MG63 (cell line): ENCODE measurements around the gene STX3. TPM values are rescaled to one million over a fixed set of nuclear protein-coding genes. Genes with fewer than 3 reads are reported as not detected.
"Not testable (repeated sequence)": the region's sequence is repeated elsewhere in the genome, so short reads cannot be mapped to it uniquely, and the experiment has no call there.

Experiments
- DNase-seq: peaks from one replicate; pipeline ENCODE4 v3.0.0-alpha.2; 2020
- H3K27me3 ChIP-seq: fragments of 250-450 bp; sonication (Bioruptor Pico); 2 replicates; pipeline ENCODE4 v1.5.1; 2020; ENCODE audit warnings: mild to moderate bottlenecking, moderate library complexity
- H3K36me3 ChIP-seq: fragments of 250-450 bp; sonication (Bioruptor Pico); 2 replicates; pipeline ENCODE4 v1.5.1; 2020; ENCODE audit warnings: mild to moderate bottlenecking, moderate library complexity
- H3K4me3 ChIP-seq: fragments of 250-450 bp; sonication (Bioruptor Pico); 2 replicates; pipeline ENCODE4 v1.5.1; 2020; ENCODE audit warnings: mild to moderate bottlenecking, moderate library complexity
- H3K9me3 ChIP-seq: fragments of 250-450 bp; sonication (Bioruptor Pico); 2 replicates; pipeline ENCODE4 v1.5.1; 2020; ENCODE audit warnings: mild to moderate bottlenecking, moderate library complexity
- total RNA-seq: library from RNA; depleted of rRNA; stranded (reverse); fragments of >200 nt; shearing (Covaris generic); gene quantifications from 2 replicates; pipeline ENCODE4 v1.2.3, GENCODE V29; 2014; ENCODE audit warnings: low replicate concordance

The STX3 gene
- total RNA-seq, 1 experiment from 2014 or later, result 5.6 TPM

GRCh38 chr11:59801981-59802638 is 46.9 kb downstream of the STX3 start:
- Histone ChIP-seq H3K9me3 (no peaks in the 10 kb centered on the region), H3K36me3 (peaks cover 33% of the 10 kb centered on the region), H3K4me3 (no peak overlapping the region), H3K27me3 (no peaks in the 10 kb centered on the region)
- peak; percentile 57 for DNase-seq

DNA sequence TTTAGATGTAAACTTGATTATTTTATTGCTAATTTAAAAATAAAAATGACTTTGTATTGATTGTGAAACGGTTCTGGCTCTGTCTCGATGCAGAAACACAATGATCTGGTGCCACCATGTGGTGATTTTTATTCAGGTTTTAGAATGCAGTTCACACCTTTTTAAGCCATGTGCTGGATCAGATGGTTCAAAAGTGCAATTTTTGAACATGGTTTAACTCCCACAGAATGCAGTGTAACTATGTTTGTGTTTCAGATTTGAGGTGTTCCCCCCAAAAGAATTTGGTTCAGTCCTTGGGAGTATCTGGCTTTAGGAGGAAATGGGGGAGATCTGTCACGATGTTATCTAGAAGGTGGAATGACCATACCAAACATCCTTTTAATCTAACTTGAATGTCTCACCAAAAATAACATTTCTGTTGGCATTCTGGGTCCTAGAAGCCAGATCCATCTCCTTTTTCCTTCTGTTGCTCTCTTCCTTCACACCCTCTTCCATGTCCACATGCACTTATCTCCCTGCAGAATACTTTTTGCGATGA is 47.5 kb downstream of the STX3 start:
- Histone ChIP-seq H3K27me3 (no peaks in the 10 kb centered on the region), H3K4me3 (no peak overlapping the region), H3K36me3 (peaks cover 31% of the 10 kb centered on the region), H3K9me3 (no peaks in the 10 kb centered on the region)
- no peak for DNase-seq

DNA sequence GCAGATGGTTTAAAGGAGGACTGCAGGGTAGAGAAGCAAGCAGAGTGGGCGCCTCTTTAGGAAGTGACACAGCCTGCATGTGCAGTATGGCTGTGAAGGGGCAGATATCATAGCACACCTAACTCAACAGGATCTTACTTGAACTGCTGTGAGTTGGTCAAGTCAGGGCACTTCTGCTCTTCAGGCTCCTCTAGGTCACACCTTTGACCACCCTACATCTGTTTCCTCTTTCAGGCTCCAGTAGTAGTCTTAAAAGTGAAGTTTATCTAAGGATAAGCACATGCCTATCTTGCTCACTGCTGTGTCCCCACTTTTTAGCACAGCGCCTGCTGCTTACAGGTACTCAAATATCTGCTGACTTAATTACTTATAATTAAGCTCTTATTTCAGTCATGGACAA is 48.9 kb downstream of the STX3 start:
- H3K36me3 ChIP-seq, result peaks cover 38% of the 10 kb centered on the region

DNA sequence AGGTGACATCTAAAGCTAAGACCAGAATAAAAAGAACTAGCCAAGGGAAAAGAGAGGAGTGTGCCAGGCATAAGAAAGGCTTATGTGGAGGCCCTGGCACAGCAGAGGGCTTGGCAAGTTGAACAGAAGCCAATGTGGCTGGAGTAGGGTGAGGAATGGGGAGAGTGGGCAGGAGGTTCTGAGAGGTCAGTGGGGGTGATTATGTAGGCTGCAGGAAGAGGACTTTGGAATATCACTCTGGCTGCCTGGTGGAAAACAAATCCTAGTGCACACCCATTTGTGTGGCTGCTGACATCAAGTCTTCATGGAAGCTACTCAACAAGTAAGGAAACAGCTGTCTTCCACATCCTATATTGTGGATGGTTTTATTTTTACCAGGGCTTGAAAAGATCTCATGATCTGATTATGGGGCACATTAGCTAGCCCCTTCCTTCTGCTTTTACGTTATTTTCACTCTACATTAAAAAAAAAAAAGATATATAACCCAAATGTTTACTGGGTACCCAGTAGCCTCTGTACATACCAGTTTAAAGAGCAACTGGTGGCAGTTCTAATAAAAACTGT is 52.0 kb downstream of the STX3 start:
- no peak overlapping the region for H3K4me3 ChIP-seq
- no peaks in the 10 kb centered on the region for H3K27me3 ChIP-seq
- H3K36me3 ChIP-seq, result peaks cover 40% of the 10 kb centered on the region
- no peaks in the 10 kb centered on the region for H3K9me3 ChIP-seq
- no peak for DNase-seq

More for the DNA sequence above, 48.9 kb downstream of the STX3 start:
- no peaks in the 10 kb centered on the region for H3K9me3 ChIP-seq
- no peak overlapping the region for H3K4me3 ChIP-seq
- no peaks in the 10 kb centered on the region for H3K27me3 ChIP-seq
- DNase-seq, result no peak

DNA sequence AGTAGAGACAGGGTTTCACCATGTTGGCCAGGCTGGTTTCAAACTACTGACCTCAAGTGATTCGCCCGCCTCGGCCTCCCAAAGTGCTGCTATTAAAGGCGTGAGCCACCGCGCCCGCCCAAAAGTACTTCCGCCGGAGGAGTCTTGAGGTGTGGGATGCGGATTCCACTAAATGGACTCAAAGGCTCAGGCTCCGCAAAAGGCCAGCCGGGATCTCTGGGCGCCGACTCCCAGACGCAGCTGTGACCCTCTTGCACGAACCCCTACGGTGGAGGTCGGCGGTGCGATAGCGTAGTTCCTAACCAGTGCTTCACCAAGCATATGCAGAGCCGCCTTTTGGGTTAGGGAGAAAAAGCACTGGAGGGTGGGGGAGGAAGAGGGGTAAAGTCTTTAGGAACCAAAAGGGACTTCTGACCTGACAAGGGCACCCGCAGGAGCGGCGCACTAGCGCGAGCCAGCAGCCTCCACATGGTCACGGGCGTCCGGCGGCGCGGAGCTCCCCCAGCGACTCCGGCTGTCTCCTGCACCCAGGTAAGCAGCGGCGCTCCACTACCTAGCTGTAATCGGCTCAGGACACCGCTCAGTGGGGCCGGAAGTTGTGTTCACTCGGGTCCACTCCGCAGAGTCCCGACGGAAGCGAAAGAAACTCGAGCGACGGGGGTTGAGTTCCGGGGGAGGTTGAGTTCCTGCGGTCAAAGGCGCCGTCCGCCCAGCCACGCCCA is 55.2 kb downstream of the STX3 start, which contains the start of gene MRPL16:
Gene MRPL16 (minus strand): TSS at position 590 of the 722 bp plus-strand sequence. CDS start 120 bp downstream, at position 470.
- no peaks in the 10 kb centered on the region for H3K9me3 ChIP-seq
- H3K4me3 ChIP-seq, result peak within 1 kb of the TSS; percentile 96
- H3K36me3 ChIP-seq, result peaks cover 29% of the 10 kb centered on the region
- peak; percentile 87 for DNase-seq
- no peaks in the 10 kb centered on the region for H3K27me3 ChIP-seq

DNA sequence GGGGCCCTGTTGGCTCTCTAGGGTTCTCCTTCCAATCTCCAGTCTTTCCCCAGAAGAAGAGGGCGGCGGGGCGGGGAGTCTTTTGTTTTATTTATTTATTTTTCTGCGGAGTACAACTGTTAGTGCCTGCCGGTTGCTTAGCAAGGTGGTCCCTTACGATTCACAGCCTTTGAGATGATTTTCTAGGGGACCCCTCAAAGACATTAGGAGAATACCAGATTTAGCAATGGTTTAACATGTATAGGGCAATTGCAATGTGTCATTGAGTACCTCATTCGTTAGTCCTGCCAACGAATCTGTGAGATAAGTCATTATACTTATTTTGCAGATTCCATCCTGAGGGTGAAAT is 55.7 kb downstream of the STX3 start:
- Histone ChIP-seq H3K4me3 (peak overlapping the region; percentile 96), H3K9me3 (no peaks in the 10 kb centered on the region), H3K36me3 (peaks cover 25% of the 10 kb centered on the region), H3K27me3 (no peaks in the 10 kb centered on the region)
- DNase-seq, result no peak

DNA sequence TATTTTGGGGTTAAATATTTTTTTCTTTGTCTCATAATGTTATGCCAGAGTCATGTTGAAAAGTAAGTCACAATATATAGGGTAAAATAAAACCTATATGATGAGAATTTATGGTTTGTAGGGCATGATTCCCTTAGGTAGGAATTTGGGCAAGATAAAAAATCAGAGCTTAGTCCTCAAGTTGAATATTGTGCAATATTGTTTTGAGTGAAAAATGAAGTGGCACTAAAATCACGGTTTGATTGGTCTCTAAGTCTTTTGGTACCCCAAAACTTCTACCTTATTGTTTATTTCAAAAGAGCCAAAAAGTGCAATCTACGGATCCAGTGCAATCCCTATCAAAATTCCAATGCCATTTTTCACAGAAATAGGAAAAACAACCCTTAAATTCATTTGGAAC is 57.0 kb downstream of the STX3 start:
- no peak for DNase-seq
- Histone ChIP-seq H3K4me3 (no peak overlapping the region), H3K36me3 (peaks cover 13% of the 10 kb centered on the region), H3K27me3 (no peaks in the 10 kb centered on the region), H3K9me3 (no peaks in the 10 kb centered on the region)

GRCh38 chr11:59813364-59813763 is 58.2 kb downstream of the STX3 start:
- Histone ChIP-seq H3K9me3 (no peaks in the 10 kb centered on the region), H3K4me3 (no peak overlapping the region), H3K36me3 (peaks cover 7% of the 10 kb centered on the region; the same call in 1 of the 2 replicates), H3K27me3 (no peaks in the 10 kb centered on the region)
- no peak for DNase-seq

- DNase-seq, result no peak
- Histone ChIP-seq H3K4me3 (peak overlapping the region; percentile 16; the same call in 1 of the 2 replicates), H3K9me3 (no peaks in the 10 kb centered on the region), H3K36me3 (peaks cover 3% of the 10 kb centered on the region; the same call in 1 of the 2 replicates), H3K27me3 (no peaks in the 10 kb centered on the region)
Measured at GRCh38 chr11:59814021-59814420, 58.8 kb downstream of the STX3 start.

DNA sequence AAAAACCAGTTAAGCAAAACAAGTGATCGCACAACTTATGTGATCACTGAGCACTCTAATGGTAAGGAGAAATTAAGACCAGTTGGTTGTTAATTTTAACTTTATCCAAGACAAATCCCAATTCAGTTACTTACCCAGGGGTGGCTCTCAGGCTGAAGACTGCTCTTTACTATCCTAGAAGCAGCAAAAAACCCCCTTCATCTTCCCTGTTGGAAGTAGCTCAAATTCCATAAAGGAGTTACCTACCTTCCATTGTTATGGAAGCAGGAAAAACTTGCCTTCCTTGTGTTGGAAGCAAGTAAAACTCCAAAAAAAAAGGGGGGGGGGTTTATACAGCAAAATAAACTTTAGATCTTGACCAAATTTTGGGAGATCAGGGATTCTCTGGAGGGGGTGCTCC is 60.6 kb downstream of the STX3 start:
- Histone ChIP-seq H3K36me3 (no peaks in the 10 kb centered on the region), H3K4me3 (no peak overlapping the region), H3K27me3 (no peaks in the 10 kb centered on the region), H3K9me3 (no peaks in the 10 kb centered on the region)
- no peak for DNase-seq

GRCh38 chr11:59816434-59816833 is 61.3 kb downstream of the STX3 start:
- DNase-seq, H3K4me3 ChIP-seq, H3K36me3 ChIP-seq, H3K9me3 ChIP-seq, H3K27me3 ChIP-seq: not testable (repeated sequence)

GRCh38 chr11:59818572-59818971 is 63.4 kb downstream of the STX3 start:
- Histone ChIP-seq H3K27me3 (no peaks in the 10 kb centered on the region), H3K36me3 (no peaks in the 10 kb centered on the region), H3K9me3 (no peaks in the 10 kb centered on the region), H3K4me3 (no peak overlapping the region)
- no peak for DNase-seq

DNA sequence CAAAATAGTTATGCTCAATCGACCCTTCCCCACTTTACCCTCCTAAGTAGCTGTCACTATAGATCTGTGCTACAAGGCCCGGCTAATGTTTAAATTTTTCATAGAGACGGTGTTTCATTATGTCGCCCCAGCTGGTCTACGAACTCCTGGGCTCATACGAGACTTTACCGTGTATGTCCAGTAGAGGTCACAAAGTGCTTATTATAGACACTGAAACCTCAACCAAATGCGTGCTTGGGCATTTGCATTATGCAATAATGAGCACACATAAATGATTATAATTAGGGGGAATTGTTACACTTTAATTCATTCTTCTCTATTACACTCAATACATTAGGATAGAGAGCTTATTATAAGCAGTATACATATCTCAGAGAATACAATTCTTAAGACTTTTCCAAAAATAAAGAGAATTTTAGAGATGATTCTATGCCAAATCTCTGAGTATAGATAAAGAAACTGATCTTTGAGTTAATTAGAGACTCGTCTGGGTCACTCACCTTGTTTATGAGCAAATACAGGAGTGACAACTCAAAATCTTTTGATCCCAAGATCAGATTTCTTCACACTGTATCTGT is 67.9 kb downstream of the STX3 start:
- Histone ChIP-seq H3K9me3 (no peaks in the 10 kb centered on the region), H3K4me3 (no peak overlapping the region), H3K27me3 (no peaks in the 10 kb centered on the region), H3K36me3 (no peaks in the 10 kb centered on the region)
- DNase-seq, result peak; percentile 33

GRCh38 chr11:59829358-59829757 is 74.2 kb downstream of the STX3 start:
- H3K9me3 ChIP-seq, result no peaks in the 10 kb centered on the region
- DNase-seq, result no peak
- no peaks in the 10 kb centered on the region for H3K27me3 ChIP-seq
- H3K4me3 ChIP-seq, result no peak overlapping the region
- H3K36me3 ChIP-seq, result no peaks in the 10 kb centered on the region

DNA sequence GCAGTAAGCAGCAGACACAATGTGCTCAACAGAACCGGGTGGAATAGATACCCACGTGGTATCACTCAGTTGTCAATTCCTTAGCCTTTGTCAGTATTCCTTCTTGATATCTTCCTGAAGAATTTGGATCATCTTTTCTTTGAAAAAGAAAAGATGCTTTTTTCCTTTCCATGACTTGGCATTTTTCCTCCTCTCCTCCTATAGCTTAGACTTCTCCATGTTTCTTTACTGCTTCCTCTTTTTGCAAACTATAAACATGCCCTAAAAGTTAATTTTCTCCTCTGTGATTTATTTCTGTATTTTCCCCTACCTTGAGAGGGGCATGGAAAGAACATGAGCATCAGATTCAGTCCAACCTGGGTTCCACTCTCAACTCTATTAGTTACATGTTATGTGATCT is 78.4 kb downstream of the STX3 start:
- Histone ChIP-seq H3K4me3 (no peak overlapping the region), H3K36me3 (no peaks in the 10 kb centered on the region), H3K9me3 (no peaks in the 10 kb centered on the region), H3K27me3 (no peaks in the 10 kb centered on the region)
- no peak for DNase-seq

DNA sequence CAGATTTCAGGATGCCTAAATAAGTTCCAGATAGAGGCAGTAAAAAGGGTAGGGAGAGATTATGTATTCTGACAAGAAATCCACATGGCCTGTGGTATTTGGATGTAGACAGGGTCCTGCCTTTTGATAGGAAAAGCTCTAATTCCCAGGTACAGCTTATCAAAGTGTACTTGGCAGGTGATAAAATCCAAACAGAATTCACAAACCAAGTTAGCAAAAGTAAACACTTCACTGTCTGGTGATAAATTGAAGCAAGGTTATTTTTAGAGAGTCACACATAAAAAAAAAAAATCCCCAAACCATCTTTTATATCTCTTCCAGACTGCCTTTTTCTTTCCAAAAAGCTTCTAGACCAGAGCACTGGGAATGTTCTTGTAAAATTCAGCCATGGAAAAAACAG is 84.4 kb downstream of the STX3 start:
- Histone ChIP-seq H3K9me3 (no peaks in the 10 kb centered on the region), H3K36me3 (no peaks in the 10 kb centered on the region), H3K27me3 (no peaks in the 10 kb centered on the region), H3K4me3 (no peak overlapping the region)
- no peak for DNase-seq

DNA sequence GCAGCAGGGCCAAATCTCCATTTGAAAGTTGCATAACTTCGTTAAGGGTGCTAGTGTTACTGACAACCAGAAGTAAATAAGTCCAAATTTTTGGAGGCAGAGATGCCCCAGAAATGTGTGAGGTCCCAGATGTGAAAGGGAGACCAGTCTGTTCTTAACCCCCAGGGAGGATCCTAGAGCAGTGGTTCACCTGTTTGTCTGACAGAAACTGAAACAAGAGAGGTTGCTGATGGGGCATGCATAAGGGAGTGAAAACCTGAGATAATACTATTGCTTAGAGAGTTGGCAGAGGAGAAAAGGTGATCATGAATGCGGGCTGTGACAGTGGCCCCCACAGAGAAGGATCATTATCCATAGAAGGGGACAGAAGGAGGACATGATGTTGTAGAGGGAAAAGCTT is 86.3 kb downstream of the STX3 start:
- no peak for DNase-seq
- Histone ChIP-seq H3K4me3 (no peak overlapping the region), H3K9me3 (no peaks in the 10 kb centered on the region), H3K27me3 (no peaks in the 10 kb centered on the region), H3K36me3 (no peaks in the 10 kb centered on the region)
